ENCODE data around the gene TP73. TPM values are rescaled to one million over a fixed set of nuclear protein-coding genes. Genes with fewer than 3 reads are reported as not detected.
"Not testable (repeated sequence)": the region's sequence is repeated elsewhere in the genome, so short reads cannot be mapped to it uniquely, and the experiment has no call there.

Gene TP73
- total RNA-seq, 1 donor from 2014 or later: 0.41 TPM

- DNase-seq (ENCODE audit: low spot score in 2 of 2): no peak
- no peak for FAIRE-seq
Measured at GRCh38 chr1:3617806-3618345, 34.4 kb upstream of the TP73 start.

- DNase-seq (ENCODE audit: low spot score in 2 of 2): no peak
- FAIRE-seq: no peak
Measured at GRCh38 chr1:3618531-3618880, 33.8 kb upstream of the TP73 start.

GRCh38 chr1:3618881-3619671 lies 33.2 kb upstream of the TP73 start:
- no peak for FAIRE-seq
- peak; percentile 83 to 86 for DNase-seq (ENCODE audit: low spot score in 2 of 2)

DNA sequence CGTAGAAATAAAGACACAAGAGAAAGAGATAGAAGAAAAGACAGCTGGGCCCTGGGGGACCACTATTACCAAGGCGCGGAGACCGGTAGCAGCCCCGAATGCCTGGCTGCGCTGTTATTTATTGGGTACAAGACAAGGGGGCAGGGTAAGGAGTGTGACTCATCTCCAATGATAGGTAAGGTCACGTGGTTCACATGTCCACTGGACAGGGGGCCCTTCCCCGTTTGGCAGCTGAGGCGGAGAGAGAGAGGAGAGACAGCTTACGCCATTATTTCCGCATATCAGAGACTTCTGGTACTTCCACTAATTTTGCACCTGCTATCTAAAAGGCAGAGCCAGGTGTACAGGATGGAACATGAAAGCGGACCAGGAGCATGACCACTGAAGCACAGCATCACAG lies 31.6 kb upstream of the TP73 start:
- FAIRE-seq: no peak
- DNase-seq (ENCODE audit: low spot score in 2 of 2): no peak

- not testable (repeated sequence) for FAIRE-seq; DNase-seq (ENCODE audit: low spot score in 2 of 2)
Measured at GRCh38 chr1:3621151-3621671, 31.1 kb upstream of the TP73 start.

DNA sequence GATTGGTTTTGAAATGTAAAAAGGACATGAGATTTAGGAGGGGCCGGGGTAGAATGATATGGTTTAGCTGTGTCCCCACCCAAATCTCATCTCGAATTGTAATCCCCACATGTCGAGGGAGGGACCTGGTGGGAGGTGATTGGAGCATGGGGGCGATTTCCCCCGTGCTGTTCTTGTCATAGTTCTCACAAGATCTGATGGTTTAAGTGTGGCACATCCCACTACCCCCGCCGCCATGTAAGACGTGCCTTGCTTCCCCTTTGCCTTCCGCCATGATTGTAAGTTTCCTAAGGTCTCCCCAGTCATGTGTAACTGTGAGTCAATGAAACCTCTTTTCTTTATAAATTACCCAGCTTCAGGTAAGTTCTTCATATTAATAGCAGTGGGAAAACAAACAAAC lies 30.2 kb upstream of the TP73 start:
- FAIRE-seq: not testable (repeated sequence)

GRCh38 chr1:3623441-3624199 lies 28.7 kb upstream of the TP73 start:
- DNase-seq (ENCODE audit: low spot score in 2 of 2): no peak
- no peak for FAIRE-seq

More for the DNA sequence above, 30.2 kb upstream of the TP73 start:
- not testable (repeated sequence) for DNase-seq (ENCODE audit: low spot score in 2 of 2)

GRCh38 chr1:3624200-3625136 lies 27.8 kb upstream of the TP73 start, which contains the start of gene TPRG1L:
Gene TPRG1L, plus strand, starts transcription at chr1:3625015. Its CDS starts 58 bp downstream, at chr1:3625073.
- peak; percentile 3 for FAIRE-seq
- peak; percentile 100 for DNase-seq (ENCODE audit: low spot score in 2 of 2)

- no peak for FAIRE-seq
- peak; percentile 52 to 64 for DNase-seq (ENCODE audit: low spot score in 2 of 2)
Measured at GRCh38 chr1:3625151-3625907, 27.0 kb upstream of the TP73 start.

GRCh38 chr1:3626025-3626424 lies 26.3 kb upstream of the TP73 start:
- FAIRE-seq (no peak), DNase-seq (ENCODE audit: low spot score in 2 of 2) (no peak)

GRCh38 chr1:3627515-3628253 lies 24.6 kb upstream of the TP73 start:
- DNase-seq (ENCODE audit: low spot score in 2 of 2): no peak
- FAIRE-seq: no peak

- DNase-seq (ENCODE audit: low spot score in 2 of 2) (no peak), FAIRE-seq (no peak)
Measured at GRCh38 chr1:3628445-3628844, 23.9 kb upstream of the TP73 start.

DNA sequence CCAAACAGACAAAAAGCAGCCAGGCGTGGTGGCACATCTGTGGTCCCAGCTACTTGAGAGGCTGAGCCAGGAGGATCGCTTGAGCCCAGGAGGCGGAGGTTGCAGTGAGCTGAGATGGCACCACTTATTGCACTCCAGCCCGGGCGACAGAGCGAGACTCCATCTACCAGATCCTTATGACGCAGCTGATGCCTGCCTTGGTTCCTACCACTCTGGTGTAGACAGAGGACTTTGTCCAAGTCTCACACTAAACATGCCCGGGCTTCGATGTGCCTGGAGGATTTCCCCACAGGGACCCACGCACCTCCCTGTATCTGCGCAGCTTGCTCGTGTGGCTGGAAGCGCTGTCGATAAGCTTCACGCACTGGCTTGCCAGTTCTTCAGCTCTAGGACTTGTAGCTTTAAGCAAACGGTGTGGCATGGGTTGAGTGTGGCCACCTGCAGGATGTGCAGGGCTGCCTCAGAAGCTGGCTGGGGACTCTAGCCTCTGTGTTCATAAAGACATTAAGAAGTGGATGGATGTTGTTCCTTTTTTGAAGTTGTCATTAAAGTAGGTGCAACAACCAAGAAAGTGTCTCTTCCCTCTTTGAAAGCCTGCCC lies 22.7 kb upstream of the TP73 start:
- no peak for FAIRE-seq
- DNase-seq (ENCODE audit: low spot score in 2 of 2): no peak

DNA sequence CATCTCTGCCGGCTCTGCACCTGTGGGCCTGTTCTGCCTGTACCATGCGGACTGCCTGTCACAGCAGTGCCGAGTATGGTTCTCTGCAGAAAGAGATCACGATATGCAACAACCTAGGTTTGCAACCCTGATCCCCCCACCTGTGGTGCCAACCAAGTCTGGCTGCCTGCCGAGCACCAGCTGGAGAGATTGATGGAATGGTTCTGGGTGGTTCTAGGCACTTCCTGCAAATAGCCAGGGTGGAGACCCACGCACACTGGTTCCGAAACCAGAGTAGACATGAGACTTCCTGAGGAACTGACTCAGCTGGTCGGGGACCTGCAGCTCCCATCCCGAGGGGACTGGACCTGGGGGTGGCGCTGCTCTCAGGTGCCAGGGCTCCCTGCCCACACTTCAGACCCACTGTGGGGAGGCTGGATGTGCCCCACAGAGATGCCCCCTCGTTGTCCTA lies 22.1 kb upstream of the TP73 start:
- DNase-seq (ENCODE audit: low spot score in 2 of 2): no peak
- FAIRE-seq: no peak

GRCh38 chr1:3630914-3631313 lies 21.4 kb upstream of the TP73 start:
- DNase-seq (ENCODE audit: low spot score in 2 of 2) (no peak), FAIRE-seq (no peak)

GRCh38 chr1:3631320-3632260 lies 20.7 kb upstream of the TP73 start:
- DNase-seq (ENCODE audit: low spot score in 2 of 2) (no peak), FAIRE-seq (no peak)

DNA sequence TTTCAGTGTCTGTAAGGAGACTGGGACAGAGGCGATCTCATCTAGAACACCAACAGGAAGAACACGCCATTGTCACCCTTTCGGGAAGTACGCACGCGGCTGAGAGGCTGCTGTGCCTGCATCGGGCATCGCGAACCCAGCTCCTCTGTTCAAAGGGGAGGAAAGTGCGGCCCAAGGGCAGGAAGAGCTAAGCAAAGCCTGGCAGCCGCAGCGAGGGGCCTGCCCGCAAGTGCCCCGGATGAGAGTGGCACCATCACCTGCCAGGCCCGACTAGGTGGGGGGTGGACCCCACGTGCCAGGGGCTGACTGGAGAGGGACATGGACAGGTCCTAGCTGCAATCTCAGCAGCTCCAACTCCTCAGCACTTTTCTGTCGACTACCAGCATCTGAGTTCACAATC lies 20.0 kb upstream of the TP73 start:
- FAIRE-seq: no peak
- no peak for DNase-seq (ENCODE audit: low spot score in 2 of 2)

All from frontal cortex (tissue), 4 donors.